CD4-positive, alpha-beta T cell treated with Interleukin-15 for 1 hour (primary cell): Measurements from ENCODE around the gene TRIM45.
"Not testable (repeated sequence)": the region's sequence is repeated elsewhere in the genome, so short reads cannot be mapped to it uniquely, and the experiment has no call there.

ENCODE experiments used
- DNase-seq: peaks from one replicate; pipeline ENCODE4 v3.0.0-alpha.2; 2020

The TRIM45 gene

GRCh38 chr1:117130526-117130925, 9.0 kb upstream of the TRIM45 start:
- no peak for DNase-seq

DNA sequence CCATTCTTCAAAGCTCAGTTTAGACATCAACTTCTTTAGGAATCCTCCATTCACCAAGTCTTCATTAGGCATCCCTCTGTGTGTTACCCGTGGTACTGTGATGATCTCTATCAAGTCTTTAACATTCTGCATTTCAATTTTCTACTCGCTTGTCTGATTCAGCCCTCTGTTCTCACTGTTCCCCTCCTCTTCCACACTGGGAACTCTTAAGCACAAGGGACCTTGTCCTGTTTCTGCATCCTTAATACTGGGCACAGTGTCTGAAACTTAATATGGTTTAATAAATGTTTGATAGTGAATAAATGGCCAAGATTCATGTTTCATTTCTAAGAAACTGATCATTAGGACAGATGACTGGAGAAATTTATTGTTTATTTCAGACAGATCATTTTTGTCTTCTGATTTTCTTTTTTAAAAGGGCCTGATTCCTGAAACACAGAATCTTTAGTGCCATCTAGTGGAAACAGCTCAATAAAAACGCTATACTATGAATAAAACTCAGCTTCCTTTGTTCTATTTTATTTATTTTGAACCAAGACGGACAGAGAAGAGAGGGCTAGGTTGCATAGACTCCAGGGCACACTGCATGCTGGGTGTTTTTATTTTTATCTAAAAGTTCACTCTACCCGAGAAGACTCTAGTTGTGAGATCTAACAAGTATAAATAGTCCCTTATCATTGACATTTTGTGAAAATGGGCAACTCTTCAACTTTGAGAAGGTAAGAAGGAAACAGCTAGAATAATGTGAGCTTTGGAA, 7.0 kb upstream of the TRIM45 start:
- DNase-seq: no peak

DNA sequence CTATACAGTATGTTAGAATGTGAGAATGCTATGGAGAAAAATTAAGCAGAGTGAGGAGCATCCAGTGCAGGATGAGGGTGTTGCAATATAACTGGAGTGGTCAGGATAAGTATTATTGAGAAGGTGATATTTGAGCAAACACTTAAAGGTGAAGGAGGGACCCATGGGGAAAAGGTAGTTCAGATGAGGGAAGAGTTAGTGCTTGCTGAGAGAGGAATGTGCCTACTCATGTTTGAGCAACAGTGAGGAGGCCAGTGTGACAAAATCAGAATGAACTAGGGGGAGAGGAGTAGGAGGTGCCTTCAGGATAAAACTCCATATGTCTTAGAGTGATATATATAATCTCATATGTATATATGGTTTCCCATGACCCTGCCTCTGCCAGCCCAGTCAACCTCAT, 6.2 kb upstream of the TRIM45 start:
- no peak for DNase-seq

DNA sequence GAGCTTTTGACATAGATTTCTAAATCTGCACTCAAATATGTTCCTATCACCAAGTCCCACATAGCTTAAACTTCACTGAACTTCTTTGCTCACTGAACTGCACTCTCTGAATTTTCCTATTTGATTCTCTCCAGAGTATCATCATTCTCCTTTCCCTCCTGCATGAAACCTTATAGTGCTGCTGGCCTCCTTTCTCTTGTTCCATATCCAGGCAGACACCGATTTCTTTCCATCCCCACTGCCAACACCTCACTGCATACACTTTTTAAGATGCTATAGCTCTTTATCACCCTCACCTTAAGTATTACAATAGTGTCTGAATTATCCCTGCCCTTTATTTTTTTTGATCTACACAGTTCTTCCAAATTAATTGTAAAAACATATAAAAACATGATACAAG, 3.1 kb upstream of the TRIM45 start:
- no peak for DNase-seq

GRCh38 chr1:117123274-117123673, 1.7 kb upstream of the TRIM45 start:
- no peak for DNase-seq

GRCh38 chr1:117122330-117123025, 929 bp upstream of the TRIM45 start:
- no peak for DNase-seq

DNA sequence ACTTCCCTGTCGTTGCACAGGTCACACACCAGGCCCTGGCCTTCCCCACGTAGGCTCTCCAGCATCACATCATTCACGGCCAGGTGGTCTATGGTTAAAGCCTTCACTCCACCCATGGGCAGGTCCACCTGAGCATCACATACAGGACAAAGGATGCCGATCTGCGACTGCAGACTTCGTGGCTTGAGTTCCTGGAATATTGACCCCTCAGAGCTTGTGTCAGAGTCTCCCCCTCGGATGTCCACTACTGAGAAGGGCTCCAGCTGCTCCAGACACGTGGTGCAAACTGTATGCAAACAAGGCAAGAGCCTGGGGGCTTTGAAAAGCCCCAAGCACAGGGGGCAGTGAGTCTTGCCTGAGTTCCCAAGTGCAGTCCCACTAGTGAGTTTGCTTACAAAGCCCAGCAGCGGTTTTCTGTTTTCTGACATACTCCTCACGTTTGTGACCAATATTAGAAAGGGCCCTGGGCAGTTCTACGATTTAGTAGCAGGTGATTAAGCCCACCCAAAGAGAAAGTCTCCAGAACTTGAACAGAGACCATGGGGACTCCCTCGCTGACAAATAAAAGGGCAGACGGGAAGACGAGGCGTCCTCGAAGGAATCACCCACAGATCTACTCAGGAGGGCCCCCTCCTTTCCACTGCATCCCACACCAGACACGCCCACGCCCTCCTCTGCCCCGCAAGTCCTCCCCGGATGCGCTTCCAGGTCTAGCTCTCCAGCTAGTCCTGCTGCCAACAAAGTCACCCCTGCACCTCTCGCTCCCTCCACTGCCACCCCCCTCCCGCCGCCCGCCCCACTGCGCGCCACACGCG, 568 bp downstream of the TRIM45 start:
- DNase-seq: no peak

- DNase-seq: not testable (repeated sequence)
Measured at GRCh38 chr1:117119144-117119543, 2.4 kb downstream of the TRIM45 start.

DNA sequence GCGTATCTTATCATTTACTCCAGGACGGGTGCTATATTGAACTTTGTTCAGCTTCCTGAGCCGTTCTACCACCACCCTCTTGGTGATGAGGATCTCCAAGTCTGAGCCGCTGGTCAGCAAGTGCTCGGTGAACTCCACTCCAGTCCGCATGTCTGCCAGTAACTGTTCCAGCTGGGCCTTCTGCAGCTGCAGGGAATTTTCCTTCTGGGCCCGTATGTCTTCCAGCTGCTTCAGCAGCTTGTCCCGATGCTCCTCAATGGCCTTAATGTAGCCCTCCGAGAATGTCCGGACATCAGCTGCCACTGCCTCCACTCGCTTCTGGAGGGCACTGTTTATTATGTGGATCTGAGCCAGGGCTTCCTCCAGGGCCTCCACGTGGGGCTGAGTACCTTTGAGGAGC, 3.4 kb downstream of the TRIM45 start:
- DNase-seq: no peak

- DNase-seq: no peak
Measured at GRCh38 chr1:117117697-117118096, 3.9 kb downstream of the TRIM45 start.

DNA sequence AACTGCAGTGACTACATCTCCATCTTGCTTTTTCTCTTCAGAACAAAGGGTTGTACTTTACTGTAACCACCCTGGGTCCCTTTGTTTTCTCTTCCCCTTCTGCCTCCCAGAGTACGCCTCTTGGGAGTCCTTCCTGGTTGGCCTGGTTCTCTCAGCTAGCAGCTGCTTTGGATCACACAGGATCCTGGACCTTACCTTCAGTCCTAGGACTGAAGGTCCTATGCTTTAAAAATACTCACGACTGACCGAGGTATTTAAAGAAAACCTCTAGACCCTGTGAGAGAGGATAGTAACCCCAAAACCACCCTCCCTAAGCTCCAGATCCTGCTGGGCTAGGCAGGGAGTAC, 4.8 kb downstream of the TRIM45 start:
- DNase-seq: no peak

GRCh38 chr1:117116090-117116783, 5.3 kb downstream of the TRIM45 start:
- DNase-seq: no peak

DNA sequence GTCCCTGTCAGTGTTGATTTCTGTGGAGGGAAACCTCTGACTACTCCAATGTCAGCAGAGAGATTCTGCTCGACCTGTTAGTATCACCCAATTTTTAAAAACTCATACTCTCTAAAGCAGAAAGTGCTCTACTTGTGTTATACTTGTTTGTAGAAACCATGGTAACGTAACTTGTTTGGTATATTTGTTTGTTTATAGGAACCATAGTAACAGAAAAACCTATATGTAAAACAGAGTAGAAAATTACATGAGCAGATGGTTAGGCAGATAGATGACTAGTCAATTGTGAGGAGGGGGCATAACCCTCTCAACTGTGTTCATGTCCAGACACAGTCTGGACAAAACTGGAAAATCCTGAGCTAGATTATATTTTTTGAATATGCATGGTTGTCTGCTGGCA, 6.7 kb downstream of the TRIM45 start:
- DNase-seq: no peak

GRCh38 chr1:117113199-117113598, 8.3 kb downstream of the TRIM45 start:
- DNase-seq: no peak

GRCh38 chr1:117112047-117112717, 9.4 kb downstream of the TRIM45 start:
- DNase-seq: no peak

GRCh38 chr1:117110774-117111173, 10.8 kb downstream of the TRIM45 start:
- no peak for DNase-seq

DNA sequence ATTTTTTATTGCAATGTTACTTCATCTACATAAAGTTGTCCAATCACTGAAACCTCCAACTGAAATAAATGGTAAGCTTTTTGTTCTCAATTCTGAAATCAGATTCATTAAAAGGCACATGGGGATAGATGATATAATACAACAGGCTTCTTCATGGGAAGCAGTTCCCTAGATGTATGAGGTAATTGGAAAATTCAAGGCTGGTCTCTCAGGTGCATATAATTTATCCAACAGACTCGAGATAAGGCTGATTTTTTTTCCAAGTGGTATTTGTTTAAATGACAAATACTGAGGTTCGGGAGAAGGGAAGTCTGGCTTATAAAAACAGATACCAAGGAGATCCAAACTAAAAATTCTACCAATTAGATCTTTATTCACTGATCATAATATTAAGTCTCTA, 14.2 kb downstream of the TRIM45 start:
- DNase-seq: no peak

GRCh38 chr1:117106478-117106877, 15.1 kb downstream of the TRIM45 start:
- DNase-seq: no peak

- no peak for DNase-seq
Measured at GRCh38 chr1:117105722-117106121, 15.8 kb downstream of the TRIM45 start.

DNA sequence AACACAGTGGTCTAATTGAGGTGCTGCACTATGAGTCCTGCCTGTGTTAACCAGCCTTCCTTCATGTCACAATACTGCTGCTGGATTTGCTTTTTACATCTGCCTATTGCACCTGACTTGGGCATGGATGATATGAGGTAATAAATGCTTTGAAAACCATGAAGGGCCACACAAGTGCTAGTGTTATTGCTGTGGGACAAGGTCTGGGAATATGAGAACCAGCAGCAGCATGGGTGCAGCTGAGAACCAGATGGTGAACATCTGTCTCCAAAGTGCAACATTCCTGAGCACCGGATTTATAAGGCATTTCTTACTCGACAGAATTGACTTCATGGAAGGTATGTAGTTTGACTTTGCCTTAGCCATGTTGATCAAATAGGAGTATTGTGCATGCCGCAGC, 16.6 kb downstream of the TRIM45 start:
- DNase-seq: no peak

DNA sequence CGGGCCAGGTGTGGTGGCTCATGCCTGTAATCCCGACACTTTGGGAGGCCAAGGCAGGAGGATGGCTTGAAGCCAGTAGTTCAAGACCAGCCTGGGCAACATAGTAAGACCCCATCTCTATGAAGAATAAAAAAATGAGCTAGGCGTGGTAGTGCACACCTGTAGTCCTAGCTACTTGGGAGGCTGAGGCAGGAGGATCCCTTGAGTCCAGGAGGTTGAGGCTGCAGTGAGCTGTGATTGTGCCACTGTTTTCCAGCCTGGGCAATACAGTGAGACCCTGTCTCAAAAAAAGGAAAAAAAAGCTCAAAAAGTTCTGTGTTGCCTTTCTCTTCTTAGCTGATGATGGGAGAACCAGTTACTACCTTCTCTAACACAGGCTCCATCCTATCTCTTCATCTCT, 19.7 kb downstream of the TRIM45 start:
- not testable (repeated sequence) for DNase-seq

DNA sequence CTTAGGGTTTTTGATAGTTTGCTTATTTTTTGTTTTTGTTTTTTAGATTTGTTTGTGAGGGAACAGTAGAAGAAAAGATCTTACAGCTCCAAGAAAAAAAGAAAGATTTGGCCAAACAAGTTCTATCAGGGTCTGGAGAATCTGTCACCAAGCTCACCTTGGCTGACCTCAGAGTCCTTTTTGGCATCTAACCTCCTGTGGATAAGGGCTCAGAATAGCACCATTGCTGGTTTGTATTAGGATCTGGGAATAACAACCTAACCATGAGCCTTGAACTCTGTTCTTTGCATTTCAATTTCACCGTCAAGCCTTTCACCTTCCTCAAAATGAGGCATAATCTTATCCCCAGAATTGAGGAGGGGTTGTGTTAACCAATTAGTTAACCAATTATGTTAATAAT, 20.2 kb downstream of the TRIM45 start:
- DNase-seq: no peak
